IPS-11a (cell line): ENCODE results near the gene KPNA6.

Experiments
- H3K4me3 ChIP-seq: one replicate; pipeline ENCODE4 v1.5.1; 2013; ENCODE audit warnings: low read depth, low read length, control low read depth

KPNA6 gene

DNA sequence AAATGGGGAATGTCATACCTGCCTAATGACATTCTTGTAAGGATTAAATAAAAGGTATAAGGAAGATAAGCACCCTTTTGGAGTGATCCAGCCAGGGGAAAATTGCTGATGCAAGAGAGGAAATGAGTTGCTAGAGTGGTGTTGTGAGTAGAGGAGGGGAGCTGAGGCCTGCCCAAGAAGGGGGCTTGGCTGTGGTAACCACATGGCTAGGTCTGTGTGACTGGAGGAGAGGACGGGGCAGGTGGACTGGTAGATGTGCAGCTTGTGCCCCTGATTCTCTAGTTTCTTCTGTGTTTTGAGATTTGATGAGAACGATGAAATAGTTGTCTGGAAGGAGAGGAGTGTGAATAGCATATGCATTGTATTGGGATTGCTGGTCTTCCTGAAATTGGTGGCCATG, 78.2 kb downstream of the KPNA6 start:
- H3K4me3 ChIP-seq = no peak overlapping the region

DNA sequence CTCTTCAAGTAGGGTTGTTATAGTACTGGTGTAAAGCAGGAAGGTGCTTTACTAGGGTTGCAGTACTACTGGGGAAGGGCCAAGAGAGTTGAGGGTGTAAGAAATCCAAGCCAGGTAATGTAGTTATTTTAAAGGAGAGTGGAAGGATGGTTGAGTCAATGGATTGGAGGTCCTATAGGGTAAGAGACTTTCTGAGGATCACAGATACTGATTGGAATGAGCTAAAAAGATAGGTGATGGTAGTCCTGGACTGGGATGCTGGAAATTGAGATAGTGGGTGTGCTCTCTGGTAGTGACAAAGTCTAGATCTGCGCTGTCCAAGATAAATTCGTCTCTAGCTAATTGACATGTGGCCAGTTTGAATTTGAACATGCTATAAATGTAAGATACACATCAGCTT, 78.6 kb downstream of the KPNA6 start:
- no peak overlapping the region for H3K4me3 ChIP-seq

DNA sequence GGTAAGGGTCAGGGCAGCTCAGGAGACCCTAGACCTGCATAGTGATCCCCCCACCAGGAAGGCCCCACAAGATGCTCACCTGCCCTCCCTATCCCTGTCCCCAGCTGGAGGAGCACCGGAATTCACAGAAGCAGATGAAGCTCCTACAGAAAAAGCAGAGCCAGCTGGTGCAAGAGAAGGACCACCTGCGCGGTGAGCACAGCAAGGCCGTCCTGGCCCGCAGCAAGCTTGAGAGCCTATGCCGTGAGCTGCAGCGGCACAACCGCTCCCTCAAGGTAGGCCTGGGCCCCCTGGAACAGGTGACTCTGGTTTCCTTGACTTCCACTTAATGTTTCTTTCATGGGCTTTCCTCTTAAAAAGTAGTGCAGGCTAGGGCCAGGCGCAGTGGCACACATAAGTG, 80.0 kb downstream of the KPNA6 start:
- no peak overlapping the region for H3K4me3 ChIP-seq

DNA sequence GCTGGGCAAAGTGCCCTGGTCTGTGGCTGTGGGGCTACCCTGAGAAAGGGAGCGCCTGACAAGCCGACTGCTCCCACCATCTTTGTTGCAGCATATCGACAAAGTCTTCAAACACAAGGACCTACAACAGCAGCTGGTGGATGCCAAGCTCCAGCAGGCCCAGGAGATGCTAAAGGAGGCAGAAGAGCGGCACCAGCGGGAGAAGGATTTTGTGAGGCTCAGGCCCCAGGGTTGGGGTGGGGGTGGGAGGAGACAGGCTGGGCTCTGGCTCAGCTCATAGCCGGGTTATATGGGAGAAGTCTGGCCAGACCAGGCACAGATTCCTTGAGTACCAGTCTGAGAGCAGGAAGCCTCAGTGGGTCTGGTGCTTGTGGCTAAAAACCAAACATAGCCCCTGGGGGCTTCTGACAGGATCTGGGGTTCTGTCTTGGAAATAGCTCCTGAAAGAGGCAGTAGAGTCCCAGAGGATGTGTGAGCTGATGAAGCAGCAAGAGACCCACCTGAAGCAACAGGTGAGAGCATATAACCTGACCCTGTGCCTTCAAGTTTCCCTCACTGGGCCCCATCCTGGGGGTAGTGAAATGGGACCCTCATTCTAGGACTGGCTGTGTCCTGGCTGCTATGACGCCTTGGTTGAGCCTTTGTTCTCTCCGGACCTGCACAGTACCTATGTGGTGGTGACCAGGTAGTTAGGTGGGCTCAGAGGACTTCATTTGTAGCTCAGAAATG, 84.5 kb downstream of the KPNA6 start:
- H3K4me3 ChIP-seq = no peak overlapping the region

DNA sequence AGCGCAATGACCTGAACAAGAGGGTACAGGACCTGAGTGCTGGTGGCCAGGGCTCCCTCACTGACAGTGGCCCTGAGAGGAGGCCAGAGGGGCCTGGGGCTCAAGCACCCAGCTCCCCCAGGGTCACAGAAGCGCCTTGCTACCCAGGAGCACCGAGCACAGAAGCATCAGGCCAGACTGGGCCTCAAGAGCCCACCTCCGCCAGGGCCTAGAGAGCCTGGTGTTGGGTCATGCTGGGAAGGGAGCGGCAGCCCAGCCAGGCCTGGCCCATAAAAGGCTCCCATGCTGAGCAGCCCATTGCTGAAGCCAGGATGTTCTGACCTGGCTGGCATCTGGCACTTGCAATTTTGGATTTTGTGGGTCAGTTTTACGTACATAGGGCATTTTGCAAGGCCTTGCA, 87.1 kb downstream of the KPNA6 start:
- no peak overlapping the region for H3K4me3 ChIP-seq

DNA sequence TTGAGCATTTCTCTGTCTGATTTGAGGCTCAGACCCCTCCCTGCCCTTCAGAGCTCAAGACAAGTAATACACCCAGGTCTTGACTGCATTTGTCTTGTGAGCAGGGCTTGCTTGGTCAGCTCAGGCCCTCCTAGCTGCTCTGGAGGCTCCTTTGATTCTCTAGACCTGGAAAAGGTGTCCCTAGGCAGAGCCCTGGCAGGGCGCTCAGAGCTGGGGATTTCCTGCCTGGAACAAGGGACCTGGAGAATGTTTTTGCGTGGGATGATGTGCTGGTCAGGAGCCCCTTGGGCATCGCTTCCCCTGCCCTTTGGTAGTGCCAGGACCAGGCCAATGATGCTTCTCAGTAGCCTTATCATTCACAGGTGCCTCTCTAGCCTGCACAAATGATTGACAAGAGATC, 87.7 kb downstream of the KPNA6 start:
- no peak overlapping the region for H3K4me3 ChIP-seq

DNA sequence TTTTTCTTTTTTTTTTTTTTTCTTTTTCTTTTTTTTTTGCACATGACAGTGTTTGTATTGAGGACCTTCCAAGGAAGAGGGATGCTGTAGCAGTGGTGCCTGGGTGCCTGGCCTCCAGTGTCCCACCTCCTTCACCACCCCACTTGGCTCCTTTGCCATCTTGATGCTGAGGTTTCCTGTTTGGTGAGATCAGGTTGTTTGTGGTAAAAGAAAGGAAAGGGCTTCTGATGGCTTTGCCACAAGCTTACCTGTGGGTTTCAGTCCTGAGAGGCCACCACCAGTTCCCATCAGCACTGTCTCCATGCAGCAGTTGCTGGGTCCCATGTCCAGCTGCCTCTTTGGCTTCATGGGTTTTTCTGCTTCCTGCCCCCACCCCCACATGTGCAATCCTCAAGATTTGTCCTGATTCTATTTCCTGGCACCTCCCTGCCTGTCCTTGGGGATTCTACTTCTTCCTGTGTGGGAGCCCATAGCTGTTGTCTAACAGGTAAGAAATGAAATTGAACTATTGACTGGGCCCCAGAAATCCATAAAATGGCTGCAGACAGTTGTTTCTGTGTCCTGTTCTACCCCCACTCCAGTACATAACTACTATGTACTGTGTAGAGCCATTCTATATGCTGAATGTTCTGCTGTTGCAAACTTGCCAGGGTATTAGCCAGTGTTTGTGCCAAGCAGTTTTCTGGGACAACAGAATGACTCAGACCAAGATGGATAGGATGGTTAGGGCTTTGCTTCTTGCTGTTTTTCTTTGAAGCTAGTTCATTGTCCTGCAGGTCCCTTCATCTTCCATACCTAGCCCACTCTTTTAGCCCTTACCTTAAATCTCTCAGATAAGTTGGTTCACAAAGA, 88.3 kb downstream of the KPNA6 start:
- no peak overlapping the region for H3K4me3 ChIP-seq

DNA sequence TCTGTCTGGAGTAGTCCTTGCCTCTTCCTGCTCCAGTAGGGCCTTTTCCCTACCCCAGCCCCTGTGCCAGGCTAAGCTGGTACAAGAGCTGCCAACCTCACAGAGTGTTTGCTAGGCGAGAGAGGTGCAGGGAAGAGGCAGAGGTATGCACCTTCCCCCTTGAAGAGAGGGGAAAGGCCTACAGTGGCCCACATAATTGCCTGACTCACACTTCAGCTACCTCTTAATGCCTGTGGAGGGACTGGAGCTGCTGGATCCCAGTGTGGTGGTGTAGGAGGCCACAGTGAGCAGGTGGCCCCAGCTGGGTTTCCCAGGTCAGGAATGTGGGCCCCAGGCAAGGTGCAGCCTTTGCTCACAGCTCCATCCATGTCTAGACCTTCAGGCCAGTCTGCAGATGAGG, 89.2 kb downstream of the KPNA6 start:
- no peak overlapping the region for H3K4me3 ChIP-seq

DNA sequence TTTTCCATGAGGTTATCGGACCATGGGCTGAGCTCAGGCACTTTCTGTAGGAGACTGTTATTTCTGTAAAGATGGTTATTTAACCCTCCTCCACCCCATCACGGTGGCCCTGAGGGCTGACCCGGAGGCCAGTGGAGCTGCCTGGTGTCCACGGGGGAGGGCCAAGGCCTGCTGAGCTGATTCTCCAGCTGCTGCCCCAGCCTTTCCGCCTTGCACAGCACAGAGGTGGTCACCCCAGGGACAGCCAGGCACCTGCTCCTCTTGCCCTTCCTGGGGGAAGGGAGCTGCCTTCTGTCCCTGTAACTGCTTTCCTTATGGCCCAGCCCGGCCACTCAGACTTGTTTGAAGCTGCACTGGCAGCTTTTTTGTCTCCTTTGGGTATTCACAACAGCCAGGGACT, 90.0 kb downstream of the KPNA6 start:
- no peak overlapping the region for H3K4me3 ChIP-seq

DNA sequence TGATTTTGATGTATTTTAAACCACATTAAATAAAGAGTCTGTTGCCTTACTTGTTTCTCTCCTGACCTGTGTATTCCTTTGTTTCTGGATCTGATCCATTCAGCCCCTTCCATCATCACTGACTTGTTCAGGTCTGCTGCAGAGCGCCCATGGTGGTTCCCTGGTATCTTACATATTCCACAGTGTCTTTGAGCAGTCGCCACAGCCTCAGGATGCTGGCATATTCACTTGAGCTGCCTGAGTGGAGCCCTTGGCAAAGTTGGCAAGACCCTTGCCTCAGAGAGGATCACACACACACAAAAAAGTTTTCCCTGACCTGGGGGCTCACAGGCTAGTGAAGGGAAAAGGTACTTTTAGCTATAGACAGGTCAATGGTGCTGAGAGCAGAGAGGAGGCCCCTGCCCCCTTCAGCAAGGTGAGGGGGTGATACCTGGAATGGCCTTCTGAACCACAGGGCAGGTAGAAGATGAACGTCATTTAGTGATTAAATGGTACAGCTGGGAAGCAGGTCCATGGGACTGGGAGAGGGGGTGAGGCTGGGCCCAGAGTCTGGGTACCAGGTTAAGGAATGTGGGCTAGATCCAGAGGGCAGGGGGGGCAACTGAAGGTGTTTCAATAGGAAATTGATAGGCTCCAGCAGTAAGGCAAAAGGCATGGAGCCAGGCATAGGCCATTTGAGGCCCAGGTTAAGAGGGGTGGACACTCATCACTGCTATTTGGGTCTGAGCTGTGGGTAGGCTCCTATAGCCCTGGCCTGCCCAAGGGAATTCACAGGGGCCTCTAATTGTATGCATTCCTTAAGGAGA, 90.6 kb downstream of the KPNA6 start:
- no peak overlapping the region for H3K4me3 ChIP-seq

DNA sequence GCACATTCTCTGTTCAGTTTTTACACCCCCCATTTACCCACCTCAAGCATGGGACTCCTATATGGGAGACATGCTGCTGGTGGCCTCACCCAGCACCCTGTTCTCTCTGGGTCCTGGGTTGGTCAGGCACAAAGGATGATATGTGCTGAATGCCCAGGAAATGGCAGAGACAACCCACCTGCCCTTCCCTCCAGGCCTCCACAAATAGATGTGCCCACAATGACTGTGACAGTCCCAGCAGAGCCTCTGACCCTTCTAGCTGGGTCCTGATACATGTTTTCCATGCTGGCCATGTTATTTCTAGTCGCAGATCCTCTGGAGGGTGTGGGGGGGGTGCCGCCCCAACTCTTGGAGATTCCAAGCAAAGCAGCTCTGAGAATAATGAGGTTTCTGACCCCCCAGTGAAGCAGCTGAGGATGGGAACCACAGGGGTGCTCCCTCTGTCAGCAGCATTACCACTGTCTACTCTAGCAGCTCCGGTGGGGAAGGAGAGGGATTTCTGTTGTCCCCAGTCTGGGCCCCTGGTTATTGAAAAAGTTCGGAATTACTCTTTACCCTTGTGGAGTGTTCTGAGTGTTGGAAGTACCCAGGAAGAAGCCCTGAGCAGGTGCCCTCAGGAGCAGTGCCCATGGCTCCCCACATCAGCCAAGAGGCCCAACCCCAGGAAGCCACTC, 91.3 kb downstream of the KPNA6 start:
- H3K4me3 ChIP-seq = no peak overlapping the region

DNA sequence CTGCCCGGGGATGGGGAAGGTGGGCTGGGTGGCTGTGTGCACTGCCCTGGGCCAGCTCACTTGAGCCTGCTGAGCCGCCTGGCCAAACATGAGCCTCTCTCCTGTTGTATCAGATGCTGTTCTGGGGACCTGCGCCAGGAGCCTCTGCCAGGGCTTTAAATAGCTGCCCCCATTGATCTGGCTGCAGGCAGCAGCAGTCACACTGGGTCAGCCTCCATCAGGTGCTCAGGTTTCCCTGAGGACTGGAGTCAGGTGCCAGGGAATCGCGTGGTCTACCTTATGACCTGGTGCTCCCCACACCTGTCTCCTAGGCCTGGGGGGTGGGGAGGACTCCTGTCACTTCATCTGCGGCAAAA, 91.8 kb downstream of the KPNA6 start:
- H3K4me3 ChIP-seq = peak overlapping the region; percentile 61

DNA sequence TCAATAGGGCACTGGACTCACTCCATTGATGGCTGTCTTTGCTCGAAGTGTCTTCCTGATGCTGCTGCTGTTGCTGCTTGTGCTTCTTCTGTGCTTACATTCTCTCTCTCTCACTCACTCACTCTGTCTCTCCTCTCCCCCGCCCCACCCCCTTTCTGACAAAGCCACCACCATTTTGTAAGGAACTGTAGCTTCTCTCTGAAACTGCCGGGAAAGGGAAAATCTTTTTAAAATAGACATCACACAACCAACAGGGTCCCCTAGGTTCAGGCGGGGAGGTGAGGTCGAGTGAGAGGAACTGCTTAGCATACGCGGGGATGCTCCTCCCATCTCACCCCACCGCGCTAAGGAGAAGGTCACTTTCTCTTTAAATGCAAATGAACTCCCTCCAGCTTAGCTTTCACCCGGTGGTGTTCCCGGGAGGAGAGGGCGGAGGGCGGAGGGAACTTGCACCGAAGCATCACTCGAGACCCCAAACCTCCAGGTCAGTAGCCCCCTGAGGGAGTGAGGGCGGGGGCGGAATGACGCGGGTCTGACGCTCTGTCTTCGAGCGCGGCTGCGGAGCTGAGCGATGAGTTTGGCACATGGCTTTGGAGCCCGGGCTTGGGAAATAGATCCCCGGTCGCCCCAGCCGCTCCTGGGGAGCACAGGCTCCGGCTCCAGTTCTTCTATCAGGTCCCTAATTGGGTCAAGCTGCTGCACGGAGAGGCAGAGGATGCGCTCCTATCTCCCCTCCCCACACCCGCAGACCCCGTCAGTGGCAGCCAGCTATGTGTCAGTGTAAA, 92.6 kb downstream of the KPNA6 start, which contains the start of gene CCDC28B:
Gene CCDC28B, plus strand, starts transcription at position 370 of the 785 bp plus-strand sequence. CDS start 1,341 bp downstream, outside the sequence.
- H3K4me3 ChIP-seq = peak within 1 kb of the TSS; percentile 61

DNA sequence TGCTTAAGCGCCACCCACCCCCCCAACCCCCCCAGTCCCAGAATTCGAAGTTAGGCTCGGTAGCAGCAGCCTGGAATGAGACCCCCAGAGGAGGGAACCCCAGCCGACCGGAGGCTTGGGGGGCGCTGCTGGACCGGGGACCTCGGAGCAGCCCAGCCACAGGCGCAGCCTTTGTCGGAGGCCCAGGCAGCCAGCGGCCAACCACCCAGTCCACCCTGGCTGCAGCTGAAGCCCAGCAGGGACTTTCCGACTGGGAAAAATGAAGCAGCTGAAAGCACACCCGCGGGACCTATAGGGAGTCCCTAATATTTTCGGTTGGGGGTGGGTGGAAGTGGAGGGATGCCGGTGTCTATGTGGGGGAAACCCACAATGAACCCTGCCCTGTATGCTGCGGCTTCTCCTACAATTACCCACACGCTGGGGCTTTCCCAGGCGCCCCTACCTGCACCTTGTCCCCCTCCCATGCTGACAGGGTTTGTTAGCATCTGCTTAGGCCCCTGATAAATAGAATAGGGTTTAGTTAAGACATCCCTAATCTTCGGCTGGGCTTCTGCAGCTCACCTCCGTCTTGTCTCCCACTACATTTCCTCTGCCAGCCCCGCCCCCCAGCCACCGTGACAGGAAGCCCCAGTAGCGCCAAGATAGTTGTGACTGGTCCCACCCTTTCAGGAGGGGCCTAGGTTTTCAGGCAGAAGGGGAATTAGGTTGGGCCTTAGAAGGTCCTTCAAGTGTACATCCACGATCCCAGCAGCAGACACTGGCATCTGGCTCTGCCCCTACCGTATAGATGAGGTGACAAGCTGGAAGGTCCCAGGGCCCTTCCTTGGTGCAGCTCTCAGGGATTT, 93.4 kb downstream of the KPNA6 start:
- H3K4me3 ChIP-seq = peak overlapping the region; percentile 61

DNA sequence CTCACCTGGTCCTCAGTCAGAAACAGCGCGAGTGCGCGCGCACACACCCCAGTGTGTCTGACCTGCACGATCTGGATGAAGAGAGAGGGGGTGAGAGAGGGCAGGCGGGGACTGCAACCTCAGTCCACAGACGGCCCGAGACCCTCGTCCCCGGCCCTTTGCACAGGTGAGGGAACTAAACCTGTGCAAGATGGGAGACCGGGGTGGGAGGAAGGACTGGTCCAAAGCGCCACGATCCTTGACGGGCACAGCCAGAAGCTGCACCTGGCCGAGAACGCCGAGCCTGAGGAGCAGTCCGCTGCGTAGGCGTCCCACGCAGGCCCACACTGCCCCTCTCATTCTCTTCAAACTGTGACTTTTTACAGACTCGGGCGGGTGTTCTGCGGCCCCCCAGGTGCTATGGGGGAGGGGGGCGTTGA, 97.1 kb downstream of the KPNA6 start:
- peak overlapping the region; percentile 89 for H3K4me3 ChIP-seq

DNA sequence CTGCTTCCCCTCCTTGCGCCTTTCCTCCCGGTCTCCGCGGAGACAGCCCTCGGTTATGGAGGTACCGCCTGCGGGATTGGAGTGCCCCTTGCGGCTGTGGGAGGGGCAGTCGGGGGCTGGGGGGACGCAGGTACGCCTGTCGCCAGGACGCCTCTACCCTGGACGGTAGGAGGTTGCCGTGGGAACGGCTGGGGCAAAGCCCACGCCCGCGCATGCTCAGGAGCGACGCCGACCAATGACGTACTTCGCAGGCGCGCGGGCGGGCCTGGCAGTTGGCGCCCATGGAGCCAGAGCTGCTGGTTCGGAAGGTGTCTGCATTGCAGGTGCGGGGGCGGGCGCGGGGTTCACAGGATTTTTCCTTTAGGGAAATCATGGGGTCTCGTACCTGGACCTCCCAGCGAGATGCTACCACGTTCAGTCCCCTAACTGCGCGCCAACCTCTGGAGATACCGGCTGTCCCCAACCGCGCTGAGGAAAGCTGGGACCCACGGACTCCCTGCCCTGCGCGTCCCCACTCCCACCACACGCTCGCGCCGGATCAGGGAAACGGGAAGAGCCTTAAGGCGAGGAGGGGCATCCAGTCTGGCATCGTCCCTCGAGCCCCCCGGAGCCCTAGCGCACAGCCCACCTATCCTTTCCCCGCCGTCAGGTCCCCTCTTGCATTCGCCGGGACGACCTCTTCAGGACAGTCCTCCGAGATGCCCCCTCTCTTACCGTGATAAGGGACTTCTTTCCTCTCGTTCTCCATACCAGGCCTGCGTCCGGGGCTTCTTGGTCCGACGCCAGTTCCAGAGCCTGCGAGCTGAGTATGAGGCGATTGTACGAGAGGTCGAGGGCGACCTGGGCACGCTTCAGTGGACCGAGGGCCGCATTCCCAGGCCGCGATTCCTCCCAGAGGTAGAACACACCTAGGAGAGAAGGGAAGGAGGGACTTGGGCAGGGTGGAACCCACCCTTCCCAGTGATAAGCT, 97.8 kb downstream of the KPNA6 start, which contains the start of gene IQCC:
Gene IQCC, plus strand, starts transcription at position 271 of the 970 bp plus-strand sequence. Its CDS starts 11 bp downstream, at position 282.
- peak within 1 kb of the TSS; percentile 89 for H3K4me3 ChIP-seq

DNA sequence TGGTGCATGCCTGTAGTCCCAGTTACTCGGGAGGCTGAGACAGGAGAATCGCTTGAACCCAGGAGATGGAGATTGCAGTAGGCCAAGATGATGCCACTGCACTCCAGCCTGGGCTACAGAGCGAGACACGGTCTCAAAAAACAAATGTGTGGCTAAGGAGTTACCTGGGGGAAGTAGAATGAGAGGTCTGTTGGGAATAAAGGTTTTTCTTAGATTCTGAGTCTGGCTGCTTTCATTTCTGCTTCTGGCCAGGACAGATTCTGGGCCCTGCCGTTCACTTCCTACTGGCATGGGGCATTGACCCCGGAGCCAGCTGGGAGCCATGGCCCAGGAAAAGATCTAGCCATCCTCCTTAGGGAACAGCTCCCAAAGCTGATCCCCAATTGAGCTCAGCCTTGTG, 100.6 kb downstream of the KPNA6 start:
- H3K4me3 ChIP-seq = no peak overlapping the region

DNA sequence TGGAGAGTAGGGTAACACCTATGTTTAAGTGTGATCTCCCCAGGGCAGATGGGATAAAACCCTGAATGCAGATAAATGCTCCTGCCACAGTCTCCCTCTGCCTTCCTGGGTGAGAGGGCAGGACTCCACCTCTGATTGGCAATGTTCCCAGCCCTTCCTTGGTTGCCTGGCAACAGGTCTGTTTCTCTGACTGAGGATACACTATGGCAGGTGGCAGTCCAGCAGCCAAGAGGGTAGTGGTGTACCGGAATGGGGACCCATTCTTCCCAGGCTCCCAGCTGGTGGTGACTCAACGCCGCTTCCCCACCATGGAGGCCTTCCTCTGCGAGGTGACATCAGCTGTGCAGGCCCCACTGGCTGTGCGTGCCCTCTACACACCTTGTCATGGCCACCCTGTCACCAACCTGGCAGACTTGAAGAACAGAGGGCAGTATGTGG, 101.1 kb downstream of the KPNA6 start, which contains the start of gene DCDC2B:
Gene DCDC2B, plus strand, starts transcription at position 199 of the 438 bp plus-strand sequence. Its CDS starts 5 bp downstream, at position 204.
- H3K4me3 ChIP-seq = no peak within 1 kb of the TSS
